GM18526 (cell line): ENCODE results near the gene ENAH.

ENCODE experiments used
- POLR2A ChIP-seq: IDR thresholded peaks from 3 replicates; pipeline ENCODE4 v1.6.1; 2011; ENCODE audit not compliant: insufficient read length; ENCODE audit errors: extremely low read depth

ENAH gene

GRCh38 chr1:225595974-225596551 lies 56.9 kb downstream of the ENAH start:
- no peak for TF ChIP-seq POLR2A

GRCh38 chr1:225595452-225595851 lies 57.5 kb downstream of the ENAH start:
- no peak for TF ChIP-seq POLR2A

GRCh38 chr1:225593414-225593813 lies 59.5 kb downstream of the ENAH start:
- no peak for TF ChIP-seq POLR2A

- TF ChIP-seq POLR2A = no peak
Observed at GRCh38 chr1:225592362-225593025, 60.4 kb downstream of the ENAH start.

- no peak for TF ChIP-seq POLR2A
Observed at GRCh38 chr1:225587310-225587709, 65.6 kb downstream of the ENAH start.

- TF ChIP-seq POLR2A = no peak
Observed at GRCh38 chr1:225581186-225581585, 71.7 kb downstream of the ENAH start.

GRCh38 chr1:225580238-225581099 lies 72.5 kb downstream of the ENAH start:
- no peak for TF ChIP-seq POLR2A

- no peak for TF ChIP-seq POLR2A
Observed at GRCh38 chr1:225578251-225578977, 74.5 kb downstream of the ENAH start.

GRCh38 chr1:225577241-225577640 lies 75.7 kb downstream of the ENAH start:
- no peak for TF ChIP-seq POLR2A

- TF ChIP-seq POLR2A = no peak
Observed at GRCh38 chr1:225573216-225573615, 79.7 kb downstream of the ENAH start.

GRCh38 chr1:225572422-225572821 lies 80.5 kb downstream of the ENAH start:
- TF ChIP-seq POLR2A = no peak

- no peak for TF ChIP-seq POLR2A
Observed at GRCh38 chr1:225567789-225568188, 85.1 kb downstream of the ENAH start.

- no peak for TF ChIP-seq POLR2A
Observed at GRCh38 chr1:225565847-225566246, 87.1 kb downstream of the ENAH start.

GRCh38 chr1:225561675-225562074 lies 91.2 kb downstream of the ENAH start:
- no peak for TF ChIP-seq POLR2A

- TF ChIP-seq POLR2A = no peak
Observed at GRCh38 chr1:225559902-225560301, 93.0 kb downstream of the ENAH start.
